ENCODE data around the gene C2CD2L. TPM values are rescaled to one million over a fixed set of nuclear protein-coding genes. Genes with fewer than 3 reads are reported as not detected.

Gene C2CD2L
- total and polyA plus RNA-seq, 2 donors (not counting 3 experiments of a cell fraction or from before 2014, with no cell fraction given) = 9.1 to 10.4 TPM

- intact Hi-C loops (cut with micrococcal nuclease) (no loop called here), dilution Hi-C loops (cut with MboI; ENCODE audit: extremely low pct_ligation_motif_present, low sequenced_read_pairs) (no loop called here)
- ChIA-PET CTCF (interaction anchor here (0.9 to 1.6 kb wide), 3 partner anchors 14 to 222 kb away, joined by 4 to 7 read pairs (median 5); no protein-coding TSS in a partner anchor), POLR2A (no interaction called here)
- Histone ChIP-seq H3K9me3 (replicated peaks; ENCODE audit: control insufficient read depth, insufficient read depth, low read length) (no peaks in the 10 kb centered on the region), H3K36me3 (ENCODE audit: control insufficient read depth in 2 of 2, extremely low read depth in 1 of 2, insufficient read depth in 2 of 2, low read length in 2 of 2) (peaks cover 7 to 24% of the 10 kb centered on the region in 2 experiments), H3K4me2 (ENCODE audit: insufficient read depth, low read length) (no peak overlapping the region), H3K9ac (replicated peaks; ENCODE audit: extremely low read depth, insufficient read depth, low read length) (no peak overlapping the region), H4K20me1 (replicated peaks; ENCODE audit: control insufficient read depth, extremely low read depth, insufficient read depth, low read length) (no peaks in the 10 kb centered on the region), H2AFZ (ENCODE audit: low read depth, low read length) (no peak overlapping the region), H3K9me1 (replicated peaks; ENCODE audit: control insufficient read depth, extremely low read depth, insufficient read depth, low read length) (no peaks in the 10 kb centered on the region), H3K4me1 (ENCODE audit: control insufficient read depth, extremely low read depth, insufficient read depth, low read length) (peaks cover 10% of the 10 kb centered on the region), H3K27ac (ENCODE audit: insufficient read depth, low read depth, low read length) (no peak overlapping the region), H3K4me3 (replicated peaks in 1 of 3; ENCODE audit: insufficient read depth in 1 of 3, low read depth in 1 of 3, low read length in 3 of 3) (no peak overlapping the region), H3K27me3 (ENCODE audit: control insufficient read depth in 2 of 2, insufficient read depth in 2 of 2, low read length in 2 of 2) (no peaks in the 10 kb centered on the region), H3K79me2 (ENCODE audit: control insufficient read depth, insufficient read depth, low read length) (no peaks in the 10 kb centered on the region)
- no TSS peak for BruUV-seq (replicated peaks)
- no peak for TF ChIP-seq MAX (IDR thresholded peaks at IDR 0.05; ENCODE audit: insufficient read depth, insufficient read length)
- no peak for TF ChIP-seq FOS (IDR thresholded peaks at IDR 0.05; ENCODE audit: borderline replicate concordance, insufficient read depth, low read length)
- TF ChIP-seq CTCF (IDR thresholded peaks at IDR 0.05; ENCODE audit: extremely low read depth in 1 of 2, insufficient read depth in 1 of 2, low read depth in 1 of 2, low read length in 2 of 2) = no peak
- TF ChIP-seq EZH2 (IDR thresholded peaks at IDR 0.05; ENCODE audit: borderline replicate concordance, low read depth, low read length, severe bottlenecking) = no peak
- no peak for TF ChIP-seq JUN (IDR thresholded peaks at IDR 0.05; ENCODE audit: borderline replicate concordance, insufficient read depth, insufficient read length, low read depth)
- no peak for TF ChIP-seq POLR2A (IDR thresholded peaks at IDR 0.05; ENCODE audit: low read depth, low read length)
- no peak for TF ChIP-seq POLR2AphosphoS5 (IDR thresholded peaks at IDR 0.05; ENCODE audit: insufficient read depth, low read depth, low read length)
- no peak for TF ChIP-seq MYC (IDR thresholded peaks at IDR 0.05; ENCODE audit: low read depth, low read length)
- no peak for TF ChIP-seq GATA2 (IDR thresholded peaks at IDR 0.05; ENCODE audit: insufficient read depth, insufficient read length, low read depth, low read length)
- no peak for DNase-seq (ENCODE audit: low read depth, low spot score)
- no peak for FAIRE-seq
Measured at GRCh38 chr11:119116235-119116594, 9.1 kb downstream of the C2CD2L start.
